H9 (cell line): Measurements from ENCODE around the gene SIGLEC12. TPM values are rescaled to one million over a fixed set of nuclear protein-coding genes. Genes with fewer than 3 reads are reported as not detected.
A peak's percentile ranks its signal among the peaks of the same experiment; 100 is the strongest.

Experiments
- DNase-seq: peaks from one replicate; pipeline ENCODE4 v3.0.0-alpha.2; 2017
- H2AFZ ChIP-seq: one replicate; pipeline ENCODE4 v1.6.1; 2013; ENCODE audit warnings: mild to moderate bottlenecking, low read length, control low read depth, moderate library complexity
- H2AK5ac ChIP-seq: 2 replicates; pipeline ENCODE4 v1.6.1; 2013; ENCODE audit warnings: low read length, control low read depth, mixed read lengths; ENCODE audit not compliant: insufficient read length
- H2BK120ac ChIP-seq: one replicate; pipeline ENCODE4 v1.6.1; 2013; ENCODE audit warnings: low read depth, mild to moderate bottlenecking, low read length, control low read depth, inconsistent platforms; ENCODE audit not compliant: poor library complexity, severe bottlenecking
- H2BK12ac ChIP-seq: 2 replicates; pipeline ENCODE4 v1.6.1; 2013; ENCODE audit warnings: low read length, control low read depth, mixed read lengths, low read depth; ENCODE audit not compliant: insufficient read length
- H2BK15ac ChIP-seq: 2 replicates; pipeline ENCODE4 v1.6.1; 2013; ENCODE audit warnings: low read depth, low read length, control low read depth
- H2BK20ac ChIP-seq: one replicate; pipeline ENCODE4 v1.6.1; 2013; ENCODE audit warnings: low read depth, mild to moderate bottlenecking, low read length, control low read depth, inconsistent platforms; ENCODE audit not compliant: poor library complexity, severe bottlenecking
- H2BK5ac ChIP-seq: 2 replicates; pipeline ENCODE4 v1.6.1; 2013; ENCODE audit warnings: low read length, control low read depth, mixed read lengths; ENCODE audit not compliant: insufficient read length
- H3K14ac ChIP-seq: 2 replicates; pipeline ENCODE4 v1.6.1; 2013; ENCODE audit warnings: low read length, control low read depth; ENCODE audit not compliant: insufficient read depth
- H3K18ac ChIP-seq: 2 replicates; pipeline ENCODE4 v1.6.1; 2013; ENCODE audit warnings: low read depth, mild to moderate bottlenecking, mixed read lengths, low read length, control low read depth; ENCODE audit not compliant: insufficient read length
- H3K23ac ChIP-seq: 2 replicates; pipeline ENCODE4 v1.6.1; 2013; ENCODE audit warnings: low read length, control low read depth, mixed read lengths, low read depth; ENCODE audit not compliant: insufficient read length
- H3K23me2 ChIP-seq: 2 replicates; pipeline ENCODE4 v1.6.1; 2013; ENCODE audit warnings: low read depth, mild to moderate bottlenecking, mixed read lengths, low read length, control low read depth; ENCODE audit not compliant: insufficient read length, poor library complexity, severe bottlenecking
- H3K27ac ChIP-seq: 2 replicates; pipeline ENCODE4 v1.5.1; 2013; ENCODE audit warnings: low read length, control low read depth, mixed read lengths, low read depth; ENCODE audit not compliant: insufficient read length
- H3K27me3 ChIP-seq: 2 replicates; pipeline ENCODE4 v1.6.1; 2013; ENCODE audit warnings: low read length, control low read depth, inconsistent platforms; ENCODE audit not compliant: insufficient read depth
- H3K4ac ChIP-seq: 2 replicates; pipeline ENCODE4 v1.6.1; 2013; ENCODE audit warnings: low read depth, mild to moderate bottlenecking, control low read depth, inconsistent platforms, low read length, moderate library complexity
- H3K4me1 ChIP-seq: 2 replicates; pipeline ENCODE4 v1.6.1; 2013; ENCODE audit warnings: low read length, control low read depth, inconsistent platforms; ENCODE audit not compliant: insufficient read depth
- H3K4me2 ChIP-seq: 2 replicates; pipeline ENCODE4 v1.6.1; 2013; ENCODE audit warnings: low read length, control low read depth, mixed read lengths; ENCODE audit not compliant: insufficient read length, insufficient read depth
- H3K56ac ChIP-seq: 2 replicates; pipeline ENCODE4 v1.6.1; 2013; ENCODE audit warnings: low read depth, mild to moderate bottlenecking, mixed read lengths, low read length, control low read depth; ENCODE audit not compliant: insufficient read length
- H3K79me1 ChIP-seq: 2 replicates; pipeline ENCODE4 v1.6.1; 2013; ENCODE audit warnings: low read depth, mild to moderate bottlenecking, moderate library complexity, low read length, control low read depth, inconsistent platforms; ENCODE audit not compliant: insufficient read depth, poor library complexity, severe bottlenecking
- H3K79me2 ChIP-seq: 2 replicates; pipeline ENCODE4 v1.6.1; 2013; ENCODE audit warnings: low read length, control low read depth, inconsistent platforms; ENCODE audit not compliant: insufficient read depth
- H3K9ac ChIP-seq: 2 replicates; pipeline ENCODE4 v1.6.1; 2013; ENCODE audit warnings: low read length, control low read depth, mixed read lengths; ENCODE audit not compliant: insufficient read length; ENCODE audit errors: extremely low read depth
- H3K9me3 ChIP-seq: one replicate; pipeline ENCODE4 v1.6.1; 2013; ENCODE audit warnings: low read depth, low read length, inconsistent platforms; ENCODE audit not compliant: control insufficient read depth
- H3T11ph ChIP-seq: one replicate; pipeline ENCODE4 v1.6.1; 2013; ENCODE audit warnings: mild to moderate bottlenecking, low read length, control low read depth, inconsistent platforms
- H4K20me1 ChIP-seq: one replicate; pipeline ENCODE4 v1.6.1; 2013; ENCODE audit not compliant: control insufficient read depth, insufficient read length, insufficient read depth
- H4K5ac ChIP-seq: 2 replicates; pipeline ENCODE4 v1.6.1; 2013; ENCODE audit warnings: low read depth, mild to moderate bottlenecking, mixed read lengths, low read length, control low read depth; ENCODE audit not compliant: insufficient read length
- H4K8ac ChIP-seq: replicated peaks from 2 replicates; pipeline ENCODE4 v1.6.1; 2013; ENCODE audit warnings: low read length, control low read depth, mixed read lengths, low read depth; ENCODE audit not compliant: insufficient read length
- H4K91ac ChIP-seq: 2 replicates; pipeline ENCODE4 v1.6.1; 2013; ENCODE audit warnings: low read depth, mild to moderate bottlenecking, moderate library complexity, mixed read lengths, low read length, control low read depth; ENCODE audit not compliant: insufficient read length
- H3K27ac Mint-ChIP-seq, 3 experiments: 2 replicates in 2 of 3; 3 replicates in 1 of 3; pipeline ENCODE4 v1.8.0; 2020 to 2021; ENCODE audit warnings: mixed read lengths in 3 of 3, mild to moderate bottlenecking in 1 of 3, moderate library complexity in 1 of 3
- H3K27me3 Mint-ChIP-seq: 2 replicates; pipeline ENCODE4 v1.8.0; 2021; ENCODE audit warnings: low read depth, mild to moderate bottlenecking, moderate library complexity, mixed read lengths
- H3K36me3 Mint-ChIP-seq, 3 experiments: 2 replicates in 2 of 3; 3 replicates in 1 of 3; pipeline ENCODE4 v1.8.0; 2020 to 2021; ENCODE audit warnings: low read depth in 3 of 3, mixed read lengths in 3 of 3; ENCODE audit not compliant: insufficient read depth in 1 of 3
- H3K4me1 Mint-ChIP-seq, 2 experiments: 2 replicates each; pipeline ENCODE4 v1.8.0; 2020; ENCODE audit warnings: mixed read lengths in 2 of 2
- H3K4me3 Mint-ChIP-seq, 2 experiments: 2 replicates in 1 of 2; 3 replicates in 1 of 2; pipeline ENCODE4 v1.8.0; 2020 to 2021; ENCODE audit warnings: mild to moderate bottlenecking in 2 of 2, mixed read lengths in 2 of 2, moderate library complexity in 1 of 2
- H3K9me3 Mint-ChIP-seq, 2 experiments: 2 replicates in 1 of 2; 3 replicates in 1 of 2; pipeline ENCODE4 v1.8.0; 2020; ENCODE audit warnings: mild to moderate bottlenecking in 2 of 2, mixed read lengths in 2 of 2, moderate library complexity in 1 of 2
- WGBS: extraction: QIAGEN DNeasy Blood & Tissue Kit; methylation state at CpG from one replicate; pipeline ENCODE4 v1.1.7; 2013; ENCODE audit warnings: missing lambda C conversion rate, low lambda C conversion rate, mixed read lengths; ENCODE audit not compliant: insufficient read length; ENCODE audit errors: extremely low coverage; 5-methylcytosine and 5-hydroxymethylcytosine counted together
- total RNA-seq: library from RNA; stranded (reverse); gene quantifications from 2 replicates; pipeline ENCODE4 v1.2.1, GENCODE V29; 2021
- TF ChIP-seq, protein P1 (sequence below): fragments of 200-600 bp; sonication (generic); conservative IDR thresholded peaks from 3 replicates; pipeline ENCODE4 v1.8.0; 2021; ENCODE audit warnings: antibody characterized with exemption, mild to moderate bottlenecking

Gene SIGLEC12
- total RNA-seq, 1 experiment from 2014 or later, result not detected

DNA sequence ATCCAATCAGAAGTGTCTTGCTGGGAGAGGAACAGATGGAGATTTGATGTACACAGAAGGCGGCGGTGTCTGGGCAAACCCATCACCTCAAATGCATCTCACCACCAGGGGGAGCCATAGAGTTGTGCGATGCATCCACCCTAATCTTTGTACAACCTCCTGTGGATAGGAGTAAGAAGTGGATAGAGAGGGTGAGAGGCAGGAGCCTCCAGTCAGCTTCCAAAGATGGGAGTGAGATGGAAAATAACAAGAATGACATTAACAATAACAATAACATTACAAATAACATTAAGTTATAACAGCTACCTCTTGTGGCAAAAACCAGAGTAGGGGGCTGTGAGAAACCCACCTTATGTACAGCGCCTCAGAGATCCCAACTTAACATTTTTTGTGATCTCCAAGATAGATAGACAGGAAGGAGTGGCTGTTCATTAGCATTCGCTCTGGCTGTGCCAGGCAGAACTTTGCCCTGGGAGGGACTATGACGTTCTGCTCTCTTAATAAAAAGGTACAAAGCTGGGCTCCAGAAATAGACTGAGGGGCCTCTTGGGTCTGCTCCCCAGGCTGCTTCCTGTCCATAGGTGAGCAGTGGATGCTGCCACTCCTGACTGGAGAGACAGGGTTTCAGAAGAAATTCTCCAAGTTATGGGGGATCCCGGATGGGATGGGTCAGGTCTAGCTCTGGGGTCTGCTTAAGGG, 28.4 kb downstream of the SIGLEC12 start:
- H2BK120ac ChIP-seq, result no peak overlapping the region
- H3K9ac ChIP-seq, result no peak overlapping the region
- H3K4ac ChIP-seq, result no peak overlapping the region
- no peaks in the 10 kb centered on the region for H4K20me1 ChIP-seq
- WGBS, result no CpG with 5 or more reads among the region's 7 CpGs
- H3K27me3 ChIP-seq, result no peaks in the 10 kb centered on the region
- Mint-ChIP-seq H3K9me3 (peaks cover 2 to 83% of the 10 kb centered on the region in 2 experiments; a peak in 4 of 5 replicates), H3K27ac (no peak overlapping the region), H3K4me1 (no peaks in the 10 kb centered on the region), H3K27me3 (peaks cover 43% of the 10 kb centered on the region), H3K4me3 (no peak overlapping the region), H3K36me3 (peaks cover 0 to 4% (median 0%) of the 10 kb centered on the region in 3 experiments; a peak in 2 of 7 replicates)
- no peaks in the 10 kb centered on the region for H3K9me3 ChIP-seq
- no peaks in the 10 kb centered on the region for H3K23me2 ChIP-seq
- peak; percentile 65 for DNase-seq
- H2BK5ac ChIP-seq, result no peak overlapping the region
- no peak overlapping the region for H2AFZ ChIP-seq
- no peaks in the 10 kb centered on the region for H3K4me1 ChIP-seq
- no peak overlapping the region for H3K56ac ChIP-seq
- no peak overlapping the region for H2BK15ac ChIP-seq
- H3K4me2 ChIP-seq, result no peak overlapping the region
- no peak overlapping the region for H3K18ac ChIP-seq
- TF ChIP-seq, protein P1, sequence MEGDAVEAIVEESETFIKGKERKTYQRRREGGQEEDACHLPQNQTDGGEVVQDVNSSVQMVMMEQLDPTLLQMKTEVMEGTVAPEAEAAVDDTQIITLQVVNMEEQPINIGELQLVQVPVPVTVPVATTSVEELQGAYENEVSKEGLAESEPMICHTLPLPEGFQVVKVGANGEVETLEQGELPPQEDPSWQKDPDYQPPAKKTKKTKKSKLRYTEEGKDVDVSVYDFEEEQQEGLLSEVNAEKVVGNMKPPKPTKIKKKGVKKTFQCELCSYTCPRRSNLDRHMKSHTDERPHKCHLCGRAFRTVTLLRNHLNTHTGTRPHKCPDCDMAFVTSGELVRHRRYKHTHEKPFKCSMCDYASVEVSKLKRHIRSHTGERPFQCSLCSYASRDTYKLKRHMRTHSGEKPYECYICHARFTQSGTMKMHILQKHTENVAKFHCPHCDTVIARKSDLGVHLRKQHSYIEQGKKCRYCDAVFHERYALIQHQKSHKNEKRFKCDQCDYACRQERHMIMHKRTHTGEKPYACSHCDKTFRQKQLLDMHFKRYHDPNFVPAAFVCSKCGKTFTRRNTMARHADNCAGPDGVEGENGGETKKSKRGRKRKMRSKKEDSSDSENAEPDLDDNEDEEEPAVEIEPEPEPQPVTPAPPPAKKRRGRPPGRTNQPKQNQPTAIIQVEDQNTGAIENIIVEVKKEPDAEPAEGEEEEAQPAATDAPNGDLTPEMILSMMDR, result peak; percentile 88
- no peak overlapping the region for H3K14ac ChIP-seq
- no peak overlapping the region for H2BK20ac ChIP-seq
- H3T11ph ChIP-seq, result no peak overlapping the region
- no peak overlapping the region for H4K5ac ChIP-seq
- no peak overlapping the region for H3K23ac ChIP-seq
- H3K27ac ChIP-seq, result no peak overlapping the region
- H2AK5ac ChIP-seq, result no peak overlapping the region
- no peak overlapping the region for H4K8ac ChIP-seq
- no peaks in the 10 kb centered on the region for H3K79me2 ChIP-seq
- no peak overlapping the region for H4K91ac ChIP-seq
- no peaks in the 10 kb centered on the region for H3K79me1 ChIP-seq
- H2BK12ac ChIP-seq, result no peak overlapping the region
